ENCODE results near the gene MBL2.

The MBL2 gene

GRCh38 chr10:52769966-52770365, 2.6 kb downstream of the MBL2 start (continued):
- TF ChIP-seq BCL11A (tag by site-specific recombination; IDR thresholded peaks at IDR 0.05; ENCODE audit: low read depth) (no peak), ZFP3 (tag by site-specific recombination; IDR thresholded peaks at IDR 0.05; ENCODE audit: low read depth) (no peak), WT1 (tag by site-specific recombination; IDR thresholded peaks at IDR 0.05) (no peak), ZSCAN18 (tag by site-specific recombination; IDR thresholded peaks at IDR 0.05) (no peak), ZBTB10 (tag by site-specific recombination; IDR thresholded peaks at IDR 0.05) (no peak)

GRCh38 chr10:52768001-52768532, 4.5 kb downstream of the MBL2 start:
- no peaks in the 10 kb centered on the region for H3K9me3 ChIP-seq (ENCODE audit: control insufficient read depth, insufficient read depth, low read depth, low read length)
- H3K4me3 ChIP-seq (ENCODE audit: low read depth, low read length) = no peak overlapping the region
- POLR2A ChIA-PET = no interaction called here
- H3K36me3 ChIP-seq (ENCODE audit: control insufficient read depth in 2 of 2, insufficient read depth in 1 of 2, low read length in 2 of 2) = no peaks in the 10 kb centered on the region
- TF ChIP-seq ZBTB10 (tag by site-specific recombination; IDR thresholded peaks at IDR 0.05) = no peak
- TF ChIP-seq RBAK (tag by site-specific recombination; IDR thresholded peaks at IDR 0.05) = no peak
- TF ChIP-seq ZNF24 (tag by site-specific recombination; IDR thresholded peaks at IDR 0.05) = no peak
- no peak for TF ChIP-seq HOXD13 (CRISPR knock-in tag; IDR thresholded peaks at IDR 0.05; ENCODE audit: borderline replicate concordance)
- no peak for TF ChIP-seq ZNF146 (tag by site-specific recombination; IDR thresholded peaks at IDR 0.05)
- no peak for TF ChIP-seq ZNF473 (tag by site-specific recombination; IDR thresholded peaks at IDR 0.05)
- no peak overlapping the region for H3K27ac ChIP-seq (ENCODE audit: extremely low read depth, low read depth, low read length)
- CTCF ChIA-PET = no interaction called here
- H3K4me1 ChIP-seq (ENCODE audit: control insufficient read depth, insufficient read depth, low read length) = no peaks in the 10 kb centered on the region

- H3K4me1 ChIP-seq (ENCODE audit: control insufficient read depth, insufficient read depth, low read length) = no peaks in the 10 kb centered on the region
- TF ChIP-seq TRIM28 (IDR thresholded peaks at IDR 0.05; ENCODE audit: borderline replicate concordance, low read length) = no peak
- no peaks in the 10 kb centered on the region for H3K36me3 ChIP-seq (ENCODE audit: control insufficient read depth in 2 of 2, insufficient read depth in 1 of 2, low read length in 2 of 2)
- no peak overlapping the region for H3K27ac ChIP-seq (ENCODE audit: extremely low read depth, low read depth, low read length)
- no peaks in the 10 kb centered on the region for H3K9me3 ChIP-seq (ENCODE audit: control insufficient read depth, insufficient read depth, low read depth, low read length)
- H3K4me3 ChIP-seq (ENCODE audit: low read depth, low read length) = no peak overlapping the region
- POLR2A ChIA-PET = no interaction called here
- CTCF ChIA-PET = interaction anchor here (1.2 kb wide), 1 partner anchor 21 kb away, joined by 3 read pairs; no protein-coding TSS in a partner anchor
These were observed 10.5 kb downstream of the MBL2 start for GRCh38 chr10:52762088-52762487.

- no peaks in the 10 kb centered on the region for H3K4me1 ChIP-seq (ENCODE audit: control insufficient read depth, insufficient read depth, low read length)
- H3K36me3 ChIP-seq (ENCODE audit: control insufficient read depth in 2 of 2, insufficient read depth in 1 of 2, low read length in 2 of 2) = no peaks in the 10 kb centered on the region
- CTCF ChIA-PET = no interaction called here
- H3K27ac ChIP-seq (ENCODE audit: extremely low read depth, low read depth, low read length) = no peak overlapping the region
- H3K4me3 ChIP-seq (ENCODE audit: low read depth, low read length) = no peak overlapping the region
- no peak for TF ChIP-seq RBAK (tag by site-specific recombination; IDR thresholded peaks at IDR 0.05)
- no peak for TF ChIP-seq ZNF174 (tag by site-specific recombination; IDR thresholded peaks at IDR 0.05)
- TF ChIP-seq KLF1 (tag by site-specific recombination; IDR thresholded peaks at IDR 0.05) = no peak
- TF ChIP-seq ZNF416 (tag by site-specific recombination; IDR thresholded peaks at IDR 0.05) = no peak
- TF ChIP-seq ATF2 (tag by site-specific recombination; IDR thresholded peaks at IDR 0.05; ENCODE audit: low read depth) = no peak
- POLR2A ChIA-PET = no interaction called here
- H3K9me3 ChIP-seq (ENCODE audit: control insufficient read depth, insufficient read depth, low read depth, low read length) = no peaks in the 10 kb centered on the region
These were observed 13.4 kb downstream of the MBL2 start for GRCh38 chr10:52759154-52759553.

Data from HEK293 (cell line).